HG03469 (cell line): ENCODE results near the gene MAST2.
"Not testable (repeated sequence)": the region's sequence is repeated elsewhere in the genome, so short reads cannot be mapped to it uniquely, and the experiment has no call there.

Experiments
- ATAC-seq: cut with Tn5 transposase; IDR thresholded peaks from one replicate; pipeline ENCODE4 v1.9.1; 2021; ENCODE audit warnings: mild to moderate bottlenecking, moderate library complexity, moderate number of reproducible peaks; ENCODE audit not compliant: unreplicated experiment

Gene MAST2

DNA sequence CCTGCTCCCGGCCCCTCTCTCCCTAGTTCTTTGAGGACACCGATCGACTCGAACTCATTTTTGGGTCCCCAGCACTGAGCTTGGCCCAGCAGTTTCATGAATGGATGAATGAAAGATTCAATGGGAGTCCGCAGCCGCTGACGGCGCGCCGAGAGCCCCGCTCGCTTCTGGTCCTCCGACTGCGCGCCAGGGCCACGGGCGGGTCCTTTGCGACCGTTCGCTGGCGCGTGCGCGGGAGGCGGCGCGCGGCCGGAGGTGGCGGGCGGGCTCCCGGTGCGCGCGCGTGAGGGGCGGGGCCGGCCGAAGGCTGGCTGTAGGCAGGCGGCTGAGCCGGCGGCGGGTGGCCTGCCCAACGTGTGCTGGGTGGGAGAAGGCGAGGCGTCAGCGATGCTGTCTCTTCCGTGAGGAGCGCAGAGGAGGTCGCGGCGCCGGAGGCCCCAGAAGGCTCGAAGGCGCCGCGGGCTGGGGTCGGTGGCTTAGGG, at the start of gene MAST2:
MAST2 (plus strand) TSS at position 314 of the 482 bp plus-strand sequence. CDS start 284 bp downstream, outside the sequence.
- peak; percentile 62 for ATAC-seq

DNA sequence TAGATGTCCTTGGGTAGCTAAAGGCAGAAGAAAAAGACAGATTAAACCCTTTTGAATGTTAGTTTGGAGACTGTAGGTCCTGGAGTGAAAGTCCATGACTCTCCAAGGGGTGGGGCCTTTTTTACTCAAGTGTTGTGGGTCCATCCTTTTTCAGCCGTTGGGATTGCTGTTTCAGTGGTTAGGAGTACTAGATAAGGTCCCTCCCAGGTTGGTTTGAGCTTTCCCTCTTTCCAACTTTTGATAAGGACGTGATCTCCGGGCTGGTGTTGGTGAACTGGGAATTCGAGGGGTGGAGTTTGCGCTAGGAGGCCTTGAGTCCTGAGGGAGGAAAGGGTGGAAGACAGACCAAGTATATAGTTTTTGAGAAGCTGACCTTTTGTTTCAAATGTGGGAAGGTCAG, 47.7 kb upstream of the MAST2 start:
- ATAC-seq, result no peak

DNA sequence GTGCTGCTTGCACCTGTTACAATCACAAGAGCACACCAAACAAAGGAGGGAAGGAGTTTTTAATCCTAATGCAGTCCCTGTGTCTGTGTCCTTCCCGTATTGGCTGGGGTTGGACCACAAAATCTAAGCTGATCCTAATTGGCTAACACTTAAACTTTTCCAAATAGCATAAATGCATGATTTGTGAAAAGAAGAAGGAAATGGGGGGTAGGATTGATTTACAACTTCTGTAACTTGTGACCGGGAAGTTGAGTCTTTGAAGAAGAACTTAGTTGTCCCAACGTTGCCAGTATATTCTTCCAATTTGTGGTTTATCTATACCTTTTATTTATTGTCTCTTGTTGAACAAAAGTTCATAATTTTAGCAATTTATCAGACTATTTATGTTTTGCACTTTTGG, 41.1 kb upstream of the MAST2 start:
- no peak for ATAC-seq

GRCh38 chr1:45765999-45766792, 37.2 kb upstream of the MAST2 start:
- no peak for ATAC-seq

- ATAC-seq, result no peak
These were observed 36.4 kb upstream of the MAST2 start for GRCh38 chr1:45767035-45767434.

- ATAC-seq, result no peak
These were observed 34.0 kb upstream of the MAST2 start for GRCh38 chr1:45769261-45769932.

DNA sequence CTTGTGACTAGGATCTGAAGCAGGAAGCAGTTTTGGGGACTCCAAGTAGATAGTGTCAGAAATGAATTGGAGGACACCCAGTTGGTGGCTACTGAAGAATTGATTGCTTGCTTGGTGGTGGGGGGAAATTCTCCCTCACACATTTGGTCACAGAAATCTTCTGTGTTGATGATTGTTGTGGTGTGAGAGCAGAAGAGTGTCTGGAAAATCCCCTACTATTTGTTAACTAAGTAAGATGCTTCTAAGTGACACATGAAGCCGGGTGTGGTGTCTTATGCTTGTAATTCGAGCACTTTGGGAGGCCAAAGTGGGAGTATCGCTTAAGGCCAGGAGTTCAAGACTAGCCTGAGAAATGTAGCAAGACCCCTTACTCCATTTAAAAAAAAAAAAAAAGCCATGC, 30.4 kb upstream of the MAST2 start:
- ATAC-seq, result no peak

- ATAC-seq, result no peak
These were observed 27.6 kb upstream of the MAST2 start for GRCh38 chr1:45775794-45776193.

DNA sequence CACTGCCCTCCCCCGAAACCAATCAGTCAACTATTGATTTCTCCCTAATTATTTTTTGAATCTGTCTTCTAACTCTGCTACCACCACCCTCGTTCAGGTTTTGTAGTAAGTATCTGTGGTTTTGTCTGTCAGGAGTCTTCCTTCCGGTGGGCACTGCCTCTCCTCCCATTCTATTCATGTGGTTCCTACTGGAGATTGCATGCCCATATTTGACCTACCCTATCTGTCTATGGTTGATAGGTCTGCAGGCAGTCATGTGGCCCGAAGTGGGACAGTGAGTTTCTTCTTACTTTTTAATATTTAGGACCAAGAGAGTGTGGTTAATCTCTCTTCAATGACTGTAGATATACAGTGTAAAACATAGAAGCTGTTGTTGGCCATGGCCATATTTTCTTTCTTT, 17.8 kb upstream of the MAST2 start:
- ATAC-seq, result no peak

DNA sequence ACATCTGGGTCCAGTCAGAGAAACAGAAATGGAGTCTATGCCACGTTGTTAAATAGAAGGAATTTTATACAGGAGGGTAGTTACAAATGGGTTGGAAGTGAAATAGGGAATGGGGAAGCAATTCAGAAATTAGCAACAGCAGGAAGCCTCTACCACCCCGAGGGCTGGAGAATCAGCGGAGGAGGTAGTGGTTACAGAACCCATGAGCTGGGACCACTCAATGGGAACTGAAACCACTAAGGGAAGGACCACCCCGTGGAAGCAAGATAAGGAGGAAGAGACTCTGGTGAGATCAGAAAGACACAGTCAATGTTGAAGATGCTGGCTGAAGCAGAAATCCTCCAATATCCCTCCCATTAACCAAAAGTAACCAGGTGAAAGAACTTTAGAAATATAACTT, 15.5 kb upstream of the MAST2 start:
- no peak for ATAC-seq

DNA sequence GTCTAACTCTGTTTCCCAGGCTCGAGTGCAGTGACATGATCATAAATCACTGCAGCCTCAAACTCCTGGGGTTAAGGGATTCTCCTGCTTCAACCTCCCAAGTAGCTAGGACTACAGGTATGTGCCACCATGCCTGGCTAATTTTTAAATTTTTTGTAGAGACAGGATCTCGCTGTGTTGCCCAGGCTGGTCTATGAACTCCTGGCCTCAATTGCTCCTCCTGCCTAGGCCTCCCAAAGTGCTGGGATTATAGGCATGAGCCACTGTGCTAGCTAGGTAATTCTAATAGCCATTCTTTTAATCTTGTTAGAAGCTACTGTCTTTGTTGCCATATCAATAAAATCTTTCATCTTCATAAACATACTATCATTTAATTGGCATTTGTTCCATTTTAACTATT, 13.8 kb upstream of the MAST2 start:
- ATAC-seq, result no peak

- no peak for ATAC-seq
These were observed 10.7 kb upstream of the MAST2 start for GRCh38 chr1:45792744-45793143.

DNA sequence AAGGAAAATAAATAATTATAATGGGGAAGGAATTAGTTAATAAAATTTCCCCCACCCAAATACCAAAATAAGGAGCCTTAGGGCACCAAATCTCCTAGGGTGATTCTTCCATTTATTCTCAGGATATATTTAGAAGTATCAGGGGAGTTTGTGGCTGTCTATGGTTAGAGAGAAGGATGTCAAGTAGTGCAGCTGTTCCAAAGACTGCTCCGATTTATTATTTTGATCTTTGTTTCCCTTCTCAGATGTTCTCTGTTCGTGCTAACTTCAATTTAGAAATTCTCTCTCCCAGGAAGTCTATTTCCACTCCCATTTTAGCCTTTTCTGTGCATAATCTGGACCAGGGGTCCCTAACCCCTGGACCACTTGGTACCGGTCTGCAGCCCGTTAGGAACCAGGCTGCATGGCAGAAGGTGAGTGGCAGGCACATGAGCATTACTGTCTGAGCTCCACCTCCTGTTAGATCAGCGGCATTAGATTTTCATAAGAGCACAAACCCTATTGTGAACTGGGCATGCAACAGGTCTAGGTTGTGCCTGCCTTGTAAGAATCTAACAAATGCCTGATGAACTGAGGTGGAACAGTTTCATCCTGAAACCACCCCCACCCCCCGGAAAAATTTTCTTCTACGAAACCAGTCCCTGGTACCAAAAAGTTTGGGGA, 9.3 kb upstream of the MAST2 start:
- no peak for ATAC-seq

DNA sequence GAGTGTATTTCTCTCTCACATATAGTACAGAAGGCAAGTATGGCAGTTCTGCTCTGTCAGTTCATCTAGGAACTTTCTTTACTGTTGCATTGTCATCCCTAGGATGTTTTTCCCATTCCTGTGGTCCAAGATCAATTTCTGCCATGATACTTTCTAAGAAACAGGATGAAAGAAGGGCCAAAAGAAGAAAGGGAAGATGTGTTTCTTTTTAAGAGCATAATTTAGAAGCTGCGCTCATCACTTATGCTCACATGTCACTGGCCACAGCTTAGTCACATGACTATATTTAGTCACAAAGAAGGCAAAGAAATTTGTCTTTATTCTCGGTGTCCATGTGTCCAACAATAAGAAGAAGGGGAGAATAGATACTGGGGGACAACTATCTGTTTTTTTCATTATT, 7.0 kb upstream of the MAST2 start:
- ATAC-seq, result no peak

- no peak for ATAC-seq
These were observed 6.5 kb upstream of the MAST2 start for GRCh38 chr1:45796946-45797345.

- no peak for ATAC-seq
These were observed 2.5 kb upstream of the MAST2 start for GRCh38 chr1:45800899-45801298.

DNA sequence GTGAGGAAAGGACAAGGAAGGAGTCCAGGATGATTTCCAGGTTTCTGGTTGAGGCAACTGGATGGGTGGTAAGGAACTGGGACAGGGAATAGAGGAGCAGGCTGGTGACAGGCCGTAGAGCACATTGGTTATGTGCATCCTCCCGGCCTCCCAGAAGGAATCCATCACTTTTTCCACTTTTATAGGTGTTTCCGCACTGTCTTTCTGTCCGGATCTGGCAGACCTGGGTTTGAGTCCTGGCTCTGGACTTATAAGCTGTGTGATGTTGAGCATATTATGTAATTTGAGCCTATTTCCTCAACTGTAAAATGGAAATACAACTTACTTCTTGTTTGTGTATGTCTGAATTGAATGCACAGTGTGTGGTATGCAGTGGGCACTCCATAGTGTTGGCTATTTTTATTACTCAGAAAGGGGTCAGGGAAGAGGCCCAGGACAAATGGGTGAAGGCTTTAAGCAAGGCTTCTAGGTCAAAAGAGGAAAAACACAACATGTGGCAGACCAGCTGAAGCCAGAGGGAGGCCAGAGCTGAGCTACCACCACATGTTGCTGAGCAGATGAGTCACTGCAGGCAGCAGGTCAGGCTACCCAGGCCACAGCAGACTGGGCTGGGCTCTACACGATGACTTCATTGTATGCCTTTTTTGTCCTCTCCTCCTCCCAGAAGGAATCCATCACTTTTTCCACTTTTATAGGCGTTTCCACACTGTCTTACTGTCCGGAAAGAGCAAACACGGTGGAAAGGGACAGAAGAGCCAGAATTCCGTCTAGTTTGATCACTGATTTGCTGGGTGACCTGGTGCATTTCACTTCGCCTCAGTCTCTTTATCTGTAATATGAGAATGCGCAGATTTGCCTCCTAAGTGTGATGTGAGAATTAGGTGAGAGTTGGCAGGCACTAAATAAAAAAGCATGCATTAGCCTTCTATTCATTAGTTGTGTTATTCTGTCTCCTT, 791 bp upstream of the MAST2 start:
- ATAC-seq, result no peak

GRCh38 chr1:45803781-45804668, 613 bp downstream of the MAST2 start:
- not testable (repeated sequence) for ATAC-seq

- no peak for ATAC-seq
These were observed 1.2 kb downstream of the MAST2 start for GRCh38 chr1:45804669-45804969.

- ATAC-seq, result no peak
These were observed 2.7 kb downstream of the MAST2 start for GRCh38 chr1:45806129-45806528.
